ENCODE measurements around the gene BNC1. TPM values are rescaled to one million over a fixed set of nuclear protein-coding genes. Genes with fewer than 3 reads are reported as not detected.

BNC1 gene
- polyA plus RNA-seq, 1 donor = 4.2 TPM

GRCh38 chr15:83318861-83319415 is 34.5 kb upstream of the BNC1 start:
- Histone ChIP-seq H3K4me1 (ENCODE audit: control insufficient read depth, insufficient read depth, low read length) (no peaks in the 10 kb centered on the region), H3K36me3 (ENCODE audit: control insufficient read depth, insufficient read depth, low read length) (no peaks in the 10 kb centered on the region), H3K27ac (ENCODE audit: low read length) (no peak overlapping the region), H3K27me3 (ENCODE audit: control insufficient read depth, insufficient read depth, low read length) (no peaks in the 10 kb centered on the region), H3K4me3 (ENCODE audit: low read length) (no peak overlapping the region), H3K9me3 (ENCODE audit: control insufficient read depth, low read depth, low read length) (no peaks in the 10 kb centered on the region)
- no peak for DNase-seq
- no CpG with 5 or more reads among the region's 3 CpGs for whole genome bisulfite sequencing (ENCODE audit: insufficient coverage, low lambda C conversion rate)

GRCh38 chr15:83318036-83318435 is 33.6 kb upstream of the BNC1 start:
- Histone ChIP-seq H3K4me1 (ENCODE audit: control insufficient read depth, insufficient read depth, low read length) (no peaks in the 10 kb centered on the region), H3K4me3 (ENCODE audit: low read length) (no peak overlapping the region), H3K27me3 (ENCODE audit: control insufficient read depth, insufficient read depth, low read length) (no peaks in the 10 kb centered on the region), H3K9me3 (ENCODE audit: control insufficient read depth, low read depth, low read length) (no peaks in the 10 kb centered on the region), H3K27ac (ENCODE audit: low read length) (no peak overlapping the region), H3K36me3 (ENCODE audit: control insufficient read depth, insufficient read depth, low read length) (no peaks in the 10 kb centered on the region)
- DNase-seq = no peak

- no peaks in the 10 kb centered on the region for H3K27me3 ChIP-seq (ENCODE audit: control insufficient read depth, insufficient read depth, low read length)
- no peaks in the 10 kb centered on the region for H3K9me3 ChIP-seq (ENCODE audit: control insufficient read depth, low read depth, low read length)
- H3K4me1 ChIP-seq (ENCODE audit: control insufficient read depth, insufficient read depth, low read length) = no peaks in the 10 kb centered on the region
- no CpG with 5 or more reads among the region's 1 CpG for WGBS (ENCODE audit: insufficient coverage, low lambda C conversion rate)
- no peak overlapping the region for H3K27ac ChIP-seq (ENCODE audit: low read length)
- no peaks in the 10 kb centered on the region for H3K36me3 ChIP-seq (ENCODE audit: control insufficient read depth, insufficient read depth, low read length)
- DNase-seq = no peak
- no peak overlapping the region for H3K4me3 ChIP-seq (ENCODE audit: low read length)
Observed at GRCh38 chr15:83312071-83312470, 27.6 kb upstream of the BNC1 start.

- Histone ChIP-seq H3K4me3 (ENCODE audit: low read length) (no peak overlapping the region), H3K27me3 (ENCODE audit: control insufficient read depth, insufficient read depth, low read length) (peaks cover 4% of the 10 kb centered on the region), H3K36me3 (ENCODE audit: control insufficient read depth, insufficient read depth, low read length) (no peaks in the 10 kb centered on the region), H3K27ac (ENCODE audit: low read length) (no peak overlapping the region), H3K9me3 (ENCODE audit: control insufficient read depth, low read depth, low read length) (no peaks in the 10 kb centered on the region), H3K4me1 (ENCODE audit: control insufficient read depth, insufficient read depth, low read length) (no peaks in the 10 kb centered on the region)
- 80% methylated on average over 1 of the region's 5 CpGs for WGBS (ENCODE audit: insufficient coverage, low lambda C conversion rate)
- DNase-seq = peak in 1 of 2 donors; percentile 17
Observed at GRCh38 chr15:83310521-83311456, 26.3 kb upstream of the BNC1 start.

- Histone ChIP-seq H3K36me3 (ENCODE audit: control insufficient read depth, insufficient read depth, low read length) (no peaks in the 10 kb centered on the region), H3K27ac (ENCODE audit: low read length) (no peak overlapping the region), H3K27me3 (ENCODE audit: control insufficient read depth, insufficient read depth, low read length) (peaks cover 8% of the 10 kb centered on the region), H3K4me1 (ENCODE audit: control insufficient read depth, insufficient read depth, low read length) (no peaks in the 10 kb centered on the region), H3K4me3 (ENCODE audit: low read length) (no peak overlapping the region), H3K9me3 (ENCODE audit: control insufficient read depth, low read depth, low read length) (no peaks in the 10 kb centered on the region)
- 80% methylated on average over 1 of the region's 5 CpGs for WGBS (ENCODE audit: insufficient coverage, low lambda C conversion rate)
- DNase-seq = no peak
Observed at GRCh38 chr15:83308671-83309070, 24.2 kb upstream of the BNC1 start.

- no peak for DNase-seq
- Histone ChIP-seq H3K27ac (ENCODE audit: low read length) (no peak overlapping the region), H3K4me3 (ENCODE audit: low read length) (no peak overlapping the region), H3K36me3 (ENCODE audit: control insufficient read depth, insufficient read depth, low read length) (no peaks in the 10 kb centered on the region), H3K4me1 (ENCODE audit: control insufficient read depth, insufficient read depth, low read length) (no peaks in the 10 kb centered on the region), H3K9me3 (ENCODE audit: control insufficient read depth, low read depth, low read length) (no peaks in the 10 kb centered on the region), H3K27me3 (ENCODE audit: control insufficient read depth, insufficient read depth, low read length) (peaks cover 11% of the 10 kb centered on the region)
- WGBS (ENCODE audit: insufficient coverage, low lambda C conversion rate) = no CpG with 5 or more reads among the region's 3 CpGs
Observed at GRCh38 chr15:83306561-83306960, 22.1 kb upstream of the BNC1 start.

DNA sequence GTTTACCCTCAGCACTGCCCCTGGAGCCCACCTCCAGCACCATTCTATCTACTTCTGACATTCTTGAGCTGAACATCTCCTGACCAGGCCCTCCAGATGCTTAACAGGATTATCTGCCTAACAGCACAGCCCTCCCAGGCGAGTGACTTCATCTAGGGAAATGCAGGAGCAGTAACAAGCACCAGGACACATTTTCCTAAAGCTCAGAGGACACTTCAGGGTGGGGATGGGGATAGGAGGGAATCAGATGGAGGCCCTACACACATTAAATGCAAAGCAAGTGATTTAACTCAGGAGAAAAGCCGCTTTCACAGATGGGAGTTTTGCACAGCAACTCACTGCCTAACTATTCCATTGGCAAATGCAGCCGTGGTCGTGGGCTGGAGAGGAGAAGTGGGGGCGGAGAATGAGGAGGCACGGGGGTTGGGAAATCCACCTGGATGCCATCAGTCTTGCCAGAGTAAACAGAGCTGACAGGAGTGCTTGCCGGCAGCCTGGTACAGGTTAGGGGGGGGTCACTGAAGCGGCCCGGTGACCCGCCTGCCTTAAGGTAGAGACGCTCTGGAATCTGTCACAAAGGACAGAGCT is 21.3 kb upstream of the BNC1 start:
- DNase-seq = no peak
- Histone ChIP-seq H3K27ac (ENCODE audit: low read length) (no peak overlapping the region), H3K27me3 (ENCODE audit: control insufficient read depth, insufficient read depth, low read length) (peaks cover 11% of the 10 kb centered on the region), H3K4me3 (ENCODE audit: low read length) (no peak overlapping the region), H3K36me3 (ENCODE audit: control insufficient read depth, insufficient read depth, low read length) (no peaks in the 10 kb centered on the region), H3K4me1 (ENCODE audit: control insufficient read depth, insufficient read depth, low read length) (no peaks in the 10 kb centered on the region), H3K9me3 (ENCODE audit: control insufficient read depth, low read depth, low read length) (no peaks in the 10 kb centered on the region)
- no CpG with 5 or more reads among the region's 11 CpGs for WGBS (ENCODE audit: insufficient coverage, low lambda C conversion rate)

DNA sequence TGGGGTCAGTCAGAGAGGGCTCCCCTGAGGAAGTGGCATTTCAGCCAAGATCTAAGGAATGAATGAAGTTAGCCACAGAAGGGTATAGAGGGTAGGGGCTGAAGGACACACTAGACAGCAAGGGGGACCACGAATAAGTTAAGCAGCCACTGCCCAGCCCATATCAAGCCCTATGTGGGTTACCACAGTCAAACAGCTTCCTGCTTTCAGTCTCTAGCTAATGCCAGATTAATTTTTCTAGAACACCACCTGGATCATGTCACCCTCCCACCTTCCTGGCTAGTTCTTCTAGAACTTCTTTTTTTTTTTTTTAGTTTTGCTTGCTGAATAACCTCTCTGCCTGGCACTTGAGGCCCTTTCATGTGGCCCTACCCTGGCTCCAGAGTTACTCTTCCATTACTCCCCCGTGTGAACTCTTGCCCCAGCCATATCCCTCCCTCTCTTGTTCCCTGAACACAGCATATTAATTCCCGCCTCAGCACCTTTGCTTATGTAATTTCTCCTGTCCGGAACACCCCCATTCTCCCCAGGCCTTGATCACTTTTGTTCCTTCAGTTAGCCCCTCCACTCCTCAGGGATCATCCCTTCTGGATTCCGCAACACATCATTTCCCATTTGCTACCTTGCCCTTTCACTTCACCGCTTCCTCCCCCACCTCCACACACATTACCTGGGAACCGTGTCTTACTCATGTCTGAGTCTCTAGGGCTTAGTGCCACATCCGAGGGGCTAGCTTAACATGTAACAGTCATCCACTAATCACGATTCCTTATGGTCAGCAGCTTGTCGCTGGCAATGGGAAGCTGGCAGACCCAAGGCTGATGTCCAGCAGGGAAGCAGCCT is 20.6 kb upstream of the BNC1 start:
- Histone ChIP-seq H3K4me1 (ENCODE audit: control insufficient read depth, insufficient read depth, low read length) (no peaks in the 10 kb centered on the region), H3K27ac (ENCODE audit: low read length) (no peak overlapping the region), H3K9me3 (ENCODE audit: control insufficient read depth, low read depth, low read length) (no peaks in the 10 kb centered on the region), H3K27me3 (ENCODE audit: control insufficient read depth, insufficient read depth, low read length) (peaks cover 11% of the 10 kb centered on the region), H3K4me3 (ENCODE audit: low read length) (no peak overlapping the region), H3K36me3 (ENCODE audit: control insufficient read depth, insufficient read depth, low read length) (no peaks in the 10 kb centered on the region)
- DNase-seq = no peak
- WGBS (ENCODE audit: insufficient coverage, low lambda C conversion rate) = 78% methylated on average over 2 of the region's 10 CpGs

DNA sequence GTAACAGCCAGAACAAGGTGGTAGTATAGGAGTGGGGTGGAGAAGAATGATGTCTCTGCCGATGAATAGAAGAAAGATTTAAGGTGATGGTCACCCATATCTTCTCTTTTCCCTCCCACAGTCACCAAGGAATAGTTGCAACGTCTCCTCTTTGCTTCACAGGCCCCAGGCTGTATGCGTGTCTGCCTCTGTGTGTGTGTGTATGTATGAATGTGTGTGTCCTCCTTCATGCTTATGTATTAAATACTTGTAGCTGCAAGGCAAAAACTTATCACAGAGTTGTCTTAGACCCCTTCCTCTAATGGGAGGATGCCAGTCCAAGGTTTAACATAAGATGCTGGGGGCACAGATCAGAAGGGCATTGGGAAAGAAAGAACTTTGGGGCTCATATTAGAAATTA is 19.1 kb upstream of the BNC1 start:
- no CpG with 5 or more reads among the region's 3 CpGs for WGBS (ENCODE audit: insufficient coverage, low lambda C conversion rate)
- peaks cover 13% of the 10 kb centered on the region for H3K27me3 ChIP-seq (ENCODE audit: control insufficient read depth, insufficient read depth, low read length)
- H3K4me3 ChIP-seq (ENCODE audit: low read length) = no peak overlapping the region
- H3K4me1 ChIP-seq (ENCODE audit: control insufficient read depth, insufficient read depth, low read length) = no peaks in the 10 kb centered on the region
- H3K9me3 ChIP-seq (ENCODE audit: control insufficient read depth, low read depth, low read length) = no peaks in the 10 kb centered on the region
- DNase-seq = no peak
- no peaks in the 10 kb centered on the region for H3K36me3 ChIP-seq (ENCODE audit: control insufficient read depth, insufficient read depth, low read length)
- H3K27ac ChIP-seq (ENCODE audit: low read length) = no peak overlapping the region

DNA sequence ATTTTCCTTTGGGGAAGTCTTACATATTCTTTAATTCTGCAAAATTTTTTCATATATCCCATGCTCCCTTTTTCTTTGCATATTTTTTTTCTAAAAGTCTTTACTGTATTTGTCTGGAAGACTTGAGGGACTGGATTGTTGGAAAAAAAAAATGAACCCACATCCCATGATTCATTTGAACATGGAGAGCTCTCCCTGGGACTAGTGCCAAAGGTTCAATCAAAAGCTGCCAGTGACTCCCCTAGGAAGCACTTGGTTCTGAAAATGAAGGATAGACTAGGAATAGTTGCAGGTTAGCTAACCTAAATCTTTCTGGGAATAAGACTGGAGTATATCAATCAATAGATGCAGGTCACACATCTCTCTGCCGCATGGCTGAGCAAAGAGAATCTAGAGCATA is 16.4 kb upstream of the BNC1 start:
- H3K36me3 ChIP-seq (ENCODE audit: control insufficient read depth, insufficient read depth, low read length) = no peaks in the 10 kb centered on the region
- DNase-seq = no peak
- 100% methylated on average over 1 of the region's 1 CpG for WGBS (ENCODE audit: insufficient coverage, low lambda C conversion rate)
- no peak overlapping the region for H3K4me3 ChIP-seq (ENCODE audit: low read length)
- H3K27me3 ChIP-seq (ENCODE audit: control insufficient read depth, insufficient read depth, low read length) = peaks cover 9% of the 10 kb centered on the region
- H3K27ac ChIP-seq (ENCODE audit: low read length) = no peak overlapping the region
- no peaks in the 10 kb centered on the region for H3K4me1 ChIP-seq (ENCODE audit: control insufficient read depth, insufficient read depth, low read length)
- H3K9me3 ChIP-seq (ENCODE audit: control insufficient read depth, low read depth, low read length) = no peaks in the 10 kb centered on the region

All from large intestine (tissue), 3 donors.